ENCODE measurements around the gene TLN1. TPM values are rescaled to one million over a fixed set of nuclear protein-coding genes. Genes with fewer than 3 reads are reported as not detected.

Gene TLN1, protein sequence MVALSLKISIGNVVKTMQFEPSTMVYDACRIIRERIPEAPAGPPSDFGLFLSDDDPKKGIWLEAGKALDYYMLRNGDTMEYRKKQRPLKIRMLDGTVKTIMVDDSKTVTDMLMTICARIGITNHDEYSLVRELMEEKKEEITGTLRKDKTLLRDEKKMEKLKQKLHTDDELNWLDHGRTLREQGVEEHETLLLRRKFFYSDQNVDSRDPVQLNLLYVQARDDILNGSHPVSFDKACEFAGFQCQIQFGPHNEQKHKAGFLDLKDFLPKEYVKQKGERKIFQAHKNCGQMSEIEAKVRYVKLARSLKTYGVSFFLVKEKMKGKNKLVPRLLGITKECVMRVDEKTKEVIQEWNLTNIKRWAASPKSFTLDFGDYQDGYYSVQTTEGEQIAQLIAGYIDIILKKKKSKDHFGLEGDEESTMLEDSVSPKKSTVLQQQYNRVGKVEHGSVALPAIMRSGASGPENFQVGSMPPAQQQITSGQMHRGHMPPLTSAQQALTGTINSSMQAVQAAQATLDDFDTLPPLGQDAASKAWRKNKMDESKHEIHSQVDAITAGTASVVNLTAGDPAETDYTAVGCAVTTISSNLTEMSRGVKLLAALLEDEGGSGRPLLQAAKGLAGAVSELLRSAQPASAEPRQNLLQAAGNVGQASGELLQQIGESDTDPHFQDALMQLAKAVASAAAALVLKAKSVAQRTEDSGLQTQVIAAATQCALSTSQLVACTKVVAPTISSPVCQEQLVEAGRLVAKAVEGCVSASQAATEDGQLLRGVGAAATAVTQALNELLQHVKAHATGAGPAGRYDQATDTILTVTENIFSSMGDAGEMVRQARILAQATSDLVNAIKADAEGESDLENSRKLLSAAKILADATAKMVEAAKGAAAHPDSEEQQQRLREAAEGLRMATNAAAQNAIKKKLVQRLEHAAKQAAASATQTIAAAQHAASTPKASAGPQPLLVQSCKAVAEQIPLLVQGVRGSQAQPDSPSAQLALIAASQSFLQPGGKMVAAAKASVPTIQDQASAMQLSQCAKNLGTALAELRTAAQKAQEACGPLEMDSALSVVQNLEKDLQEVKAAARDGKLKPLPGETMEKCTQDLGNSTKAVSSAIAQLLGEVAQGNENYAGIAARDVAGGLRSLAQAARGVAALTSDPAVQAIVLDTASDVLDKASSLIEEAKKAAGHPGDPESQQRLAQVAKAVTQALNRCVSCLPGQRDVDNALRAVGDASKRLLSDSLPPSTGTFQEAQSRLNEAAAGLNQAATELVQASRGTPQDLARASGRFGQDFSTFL (N-terminal part only)
- 100 to 1,000 TPM; 301 to 553 (median 412) TPM for total RNA-seq

DNA sequence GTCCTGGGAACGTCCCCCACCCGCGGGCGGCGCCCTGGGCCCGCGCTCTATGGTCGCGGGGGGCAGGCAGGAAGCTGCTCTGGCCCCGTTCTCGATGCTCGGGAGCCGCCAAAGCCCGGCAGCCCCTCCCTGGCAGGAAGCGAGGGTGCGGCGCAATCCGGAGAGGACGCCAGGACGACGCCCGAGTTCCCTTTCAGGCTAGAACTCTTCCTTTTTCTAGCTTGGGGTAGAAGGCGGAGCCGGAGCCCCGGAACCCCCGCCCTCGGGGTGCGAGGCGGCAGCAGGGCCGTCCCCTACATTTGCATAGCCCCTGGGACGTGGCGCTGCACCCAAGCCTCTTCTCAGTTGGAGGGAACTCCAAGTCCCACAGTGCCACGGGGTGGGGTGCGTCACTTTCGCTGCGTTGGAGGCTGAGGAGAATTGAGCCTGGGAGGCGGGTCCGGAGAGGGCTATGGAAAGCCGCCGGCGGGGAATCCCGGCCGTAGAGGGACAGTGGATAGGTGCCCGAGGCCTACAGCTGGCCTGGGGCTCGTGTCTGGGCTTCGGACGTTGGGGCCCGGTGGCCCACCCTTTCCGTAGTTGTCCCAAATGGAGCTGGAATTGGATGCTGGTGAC lies at the start of gene TLN1, which contains the start of gene CREB3:
TLN1 (minus strand) TSS at position 11 of the 615 bp plus-strand sequence. CDS start 6,501 bp downstream, outside the sequence.
CREB3 (plus strand) TSS at position 482 of the 615 bp plus-strand sequence; CDS start at position 589, 107 bp downstream.
- DNase-seq (ENCODE audit: low spot score) (peak; percentile 85), ATAC-seq (ENCODE audit: low FRiP score) (peak; percentile 87)
- TF ChIP-seq, protein P1, sequence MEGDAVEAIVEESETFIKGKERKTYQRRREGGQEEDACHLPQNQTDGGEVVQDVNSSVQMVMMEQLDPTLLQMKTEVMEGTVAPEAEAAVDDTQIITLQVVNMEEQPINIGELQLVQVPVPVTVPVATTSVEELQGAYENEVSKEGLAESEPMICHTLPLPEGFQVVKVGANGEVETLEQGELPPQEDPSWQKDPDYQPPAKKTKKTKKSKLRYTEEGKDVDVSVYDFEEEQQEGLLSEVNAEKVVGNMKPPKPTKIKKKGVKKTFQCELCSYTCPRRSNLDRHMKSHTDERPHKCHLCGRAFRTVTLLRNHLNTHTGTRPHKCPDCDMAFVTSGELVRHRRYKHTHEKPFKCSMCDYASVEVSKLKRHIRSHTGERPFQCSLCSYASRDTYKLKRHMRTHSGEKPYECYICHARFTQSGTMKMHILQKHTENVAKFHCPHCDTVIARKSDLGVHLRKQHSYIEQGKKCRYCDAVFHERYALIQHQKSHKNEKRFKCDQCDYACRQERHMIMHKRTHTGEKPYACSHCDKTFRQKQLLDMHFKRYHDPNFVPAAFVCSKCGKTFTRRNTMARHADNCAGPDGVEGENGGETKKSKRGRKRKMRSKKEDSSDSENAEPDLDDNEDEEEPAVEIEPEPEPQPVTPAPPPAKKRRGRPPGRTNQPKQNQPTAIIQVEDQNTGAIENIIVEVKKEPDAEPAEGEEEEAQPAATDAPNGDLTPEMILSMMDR (IDR thresholded peaks at IDR 0.05): no peak

DNA sequence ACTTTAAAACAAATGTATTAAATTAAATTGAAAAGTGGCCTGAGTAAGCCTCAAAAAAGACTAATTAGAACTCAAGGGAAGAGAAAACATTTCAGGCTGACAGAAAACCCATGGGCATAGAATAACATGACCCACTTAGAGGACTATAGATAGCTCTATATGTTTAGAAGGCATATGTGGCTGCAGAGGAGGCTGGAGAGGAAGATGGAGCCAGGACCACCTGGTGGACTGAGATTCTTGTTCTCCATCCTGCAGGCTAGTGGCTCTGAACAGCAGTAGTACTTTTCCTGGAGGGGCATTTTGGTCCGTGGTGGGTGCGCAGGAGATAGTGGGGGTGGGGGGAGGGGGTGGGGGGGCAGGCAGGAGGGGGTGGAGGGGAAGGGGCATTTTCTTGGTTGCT lies 49.1 kb upstream of the TLN1 start:
- ATAC-seq (ENCODE audit: low FRiP score) (no peak), DNase-seq (ENCODE audit: low spot score) (no peak)
- TF ChIP-seq, protein P1 (IDR thresholded peaks at IDR 0.05): no peak

DNA sequence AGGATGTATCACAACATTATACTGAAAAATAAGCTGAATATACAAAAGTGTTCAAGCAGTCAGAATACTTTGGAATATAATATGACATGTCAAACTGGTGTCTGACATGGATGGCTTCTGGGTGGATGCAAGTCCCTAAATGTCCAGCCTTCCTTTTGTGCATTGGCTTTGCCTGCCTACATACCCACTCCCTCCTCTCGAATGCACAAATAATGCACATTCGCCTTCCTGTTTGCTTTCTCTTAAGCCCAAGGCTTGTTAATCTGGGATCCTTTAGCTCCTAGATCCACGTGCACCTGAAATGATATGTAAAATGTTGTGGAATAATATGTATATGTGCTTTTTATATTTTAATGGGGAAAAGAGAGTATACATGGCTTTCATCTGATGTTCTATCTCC lies 46.5 kb upstream of the TLN1 start:
- TF ChIP-seq, protein P1 (IDR thresholded peaks at IDR 0.05): no peak
- no peak for ATAC-seq (ENCODE audit: low FRiP score)
- no peak for DNase-seq (ENCODE audit: low spot score)

DNA sequence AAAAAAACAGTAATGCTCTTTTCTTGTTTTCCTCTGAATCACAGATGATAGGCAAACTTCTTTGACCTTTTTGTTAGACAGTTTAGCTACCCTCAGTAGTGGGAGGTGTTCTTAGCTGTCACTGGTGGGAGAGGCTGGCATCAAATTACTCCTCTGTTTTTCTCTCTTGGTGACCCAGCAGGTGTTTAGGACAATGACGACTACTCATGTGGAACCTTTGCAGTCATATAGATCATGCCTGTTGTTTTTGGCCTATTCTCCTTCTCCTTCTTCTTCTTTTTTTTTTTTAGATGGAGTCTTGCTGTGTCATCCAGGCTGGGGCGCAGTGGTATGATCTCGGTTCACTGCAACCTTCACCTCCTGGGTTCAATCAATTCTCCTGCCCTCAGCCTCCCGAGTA lies 44.0 kb upstream of the TLN1 start:
- DNase-seq (ENCODE audit: low spot score) (no peak), ATAC-seq (ENCODE audit: low FRiP score) (no peak)
- TF ChIP-seq, protein P1 (IDR thresholded peaks at IDR 0.05): no peak

DNA sequence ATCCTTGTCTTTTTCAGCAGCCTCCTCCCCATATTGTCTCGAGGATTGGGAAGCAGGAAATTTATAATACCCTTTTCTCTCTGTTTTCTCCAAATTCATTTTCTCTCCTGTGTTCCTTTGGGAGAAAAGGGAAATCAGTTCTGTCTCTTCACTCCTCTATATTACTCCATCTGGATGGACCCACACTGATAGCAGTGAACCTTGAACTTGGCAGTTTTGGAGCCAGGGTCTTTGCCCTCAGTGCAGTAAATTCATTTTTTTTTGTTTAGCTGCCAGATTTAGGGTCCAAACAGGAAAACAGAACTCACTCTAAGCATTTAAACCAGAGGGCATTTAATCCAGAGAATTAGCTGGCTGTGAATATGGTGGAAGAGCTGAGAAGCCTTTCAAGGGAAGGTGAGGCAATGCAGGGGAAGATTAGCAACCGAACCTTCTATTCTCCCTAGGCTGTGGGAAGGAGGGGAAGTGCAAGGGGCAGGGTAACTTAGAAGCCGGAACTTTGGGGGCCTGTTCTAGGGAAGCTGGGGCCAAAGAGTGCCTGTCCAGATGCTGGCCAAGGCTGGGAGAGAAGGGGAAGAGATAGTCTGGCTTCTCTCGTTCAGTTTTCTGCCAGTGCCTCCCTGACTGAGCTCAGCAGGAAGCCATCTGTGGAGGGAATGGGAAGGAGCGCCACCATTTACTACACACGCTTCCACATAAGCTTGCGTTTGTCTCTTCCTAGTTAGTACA lies 43.1 kb upstream of the TLN1 start:
- TF ChIP-seq, protein P1 (IDR thresholded peaks at IDR 0.05): no peak
- DNase-seq (ENCODE audit: low spot score) (no peak), ATAC-seq (ENCODE audit: low FRiP score) (no peak)

Data from omental fat pad (tissue), 4 donors.